HG03039 (cell line): ENCODE results near the gene MOV10L1.

Experiments
- ATAC-seq: cut with Tn5 transposase; IDR thresholded peaks from one replicate; pipeline ENCODE4 v1.9.1; 2021; ENCODE audit warnings: mild to moderate bottlenecking, moderate library complexity; ENCODE audit not compliant: unreplicated experiment

The MOV10L1 gene

DNA sequence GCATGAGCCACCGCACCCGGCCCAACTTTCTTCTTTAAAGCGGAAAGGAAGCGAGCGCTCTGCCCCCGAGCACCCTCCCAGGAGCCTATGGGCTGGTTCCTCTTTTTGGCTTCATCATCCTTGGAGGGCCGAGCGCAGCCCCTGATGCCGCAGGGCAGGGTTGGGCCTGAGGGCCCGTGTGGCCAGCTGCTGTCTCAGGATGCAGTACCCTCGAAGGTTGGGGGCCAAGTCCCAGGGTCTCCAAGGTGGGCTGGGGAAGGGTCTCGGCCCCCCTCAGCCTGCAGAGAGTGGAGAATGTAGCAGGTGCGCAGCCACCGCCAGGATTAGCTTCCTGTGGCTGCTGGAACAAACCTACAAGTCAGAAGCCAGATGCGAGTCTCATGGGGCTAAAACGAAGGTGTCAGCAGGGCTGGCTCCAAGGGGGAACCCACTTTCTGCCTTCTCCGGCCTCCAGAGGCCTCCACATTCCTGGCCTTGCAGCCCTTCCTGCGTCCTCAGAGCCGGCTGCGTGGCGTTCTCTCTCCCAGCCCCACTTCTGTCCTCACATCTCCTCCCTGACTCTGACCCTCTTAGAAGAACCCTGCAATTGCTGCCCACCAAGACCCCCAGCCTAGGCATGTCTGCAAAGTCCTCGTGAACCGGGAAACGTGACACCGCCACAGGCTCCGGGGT, 83.6 kb downstream of the MOV10L1 start:
- ATAC-seq = no peak

DNA sequence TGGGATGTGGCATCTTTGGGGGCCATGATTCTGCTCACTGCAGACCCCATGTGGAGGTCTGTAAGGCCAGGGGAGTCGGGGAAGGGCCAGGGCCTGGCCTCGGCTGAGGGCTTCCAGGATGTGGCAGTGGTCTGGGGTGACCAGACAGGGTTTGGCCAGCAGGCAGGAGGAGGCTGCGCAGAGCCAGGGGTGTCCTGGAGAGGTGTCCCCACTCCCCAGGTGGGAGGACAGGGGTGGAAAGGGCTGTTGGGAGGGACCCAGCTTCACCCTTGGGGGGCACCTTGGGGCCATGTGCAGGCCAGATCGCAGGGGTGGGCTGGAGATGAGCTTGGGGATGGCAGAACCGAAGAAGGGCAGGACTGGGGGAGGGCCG, 84.2 kb downstream of the MOV10L1 start:
- no peak for ATAC-seq

DNA sequence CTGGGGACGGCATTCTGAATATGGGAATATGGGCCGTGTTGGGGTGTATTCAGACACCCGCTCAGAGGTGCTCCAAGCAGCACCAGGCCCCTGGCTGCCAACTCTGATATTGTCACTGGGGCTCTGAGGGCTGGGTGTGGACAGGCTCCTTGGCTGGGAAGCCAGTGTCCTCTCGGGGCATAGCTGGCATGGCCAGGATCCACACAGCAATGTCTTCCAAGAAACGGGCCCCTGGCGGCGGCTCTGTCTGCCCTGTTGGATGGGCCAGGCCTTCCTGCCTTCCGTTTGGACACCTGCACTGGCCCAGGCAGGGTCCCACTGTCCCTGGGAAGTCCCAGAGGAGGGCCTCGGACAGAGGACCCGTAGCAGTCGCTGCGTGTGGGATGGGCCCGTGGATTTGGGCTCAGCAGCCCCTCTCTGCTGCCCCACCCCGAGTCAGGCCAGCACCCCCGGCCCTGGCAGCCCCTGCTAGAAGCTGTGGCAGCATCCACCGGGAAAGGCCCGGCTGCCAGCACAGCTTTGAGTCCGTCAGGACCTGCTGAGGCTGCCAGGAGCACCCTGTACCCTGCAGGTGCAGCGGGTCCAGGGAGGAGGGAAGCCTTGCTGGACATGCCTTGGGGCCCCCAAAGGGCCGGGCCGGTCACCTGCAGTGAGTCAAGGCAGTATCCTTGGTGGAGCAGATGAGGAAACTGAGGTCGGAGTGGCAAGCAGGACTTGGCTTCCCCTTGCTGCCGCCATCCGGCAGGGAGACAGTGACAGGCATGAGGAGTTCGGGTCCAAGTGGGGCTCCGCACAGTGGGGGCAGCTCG, 84.8 kb downstream of the MOV10L1 start:
- ATAC-seq = no peak

DNA sequence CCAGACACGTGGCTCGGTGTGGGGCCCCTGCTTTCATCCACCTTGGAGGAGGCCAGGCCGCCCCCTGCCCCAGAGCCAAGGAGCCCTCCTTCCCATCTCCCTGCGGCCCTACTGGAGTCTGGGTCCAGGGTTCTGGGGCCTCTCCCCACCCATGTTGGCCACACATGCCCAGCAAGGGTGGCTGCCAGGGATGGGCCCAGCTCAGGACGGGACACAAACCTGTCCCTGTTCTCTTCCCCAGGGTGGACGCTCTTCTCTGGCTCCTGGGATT, 85.3 kb downstream of the MOV10L1 start:
- ATAC-seq = no peak

DNA sequence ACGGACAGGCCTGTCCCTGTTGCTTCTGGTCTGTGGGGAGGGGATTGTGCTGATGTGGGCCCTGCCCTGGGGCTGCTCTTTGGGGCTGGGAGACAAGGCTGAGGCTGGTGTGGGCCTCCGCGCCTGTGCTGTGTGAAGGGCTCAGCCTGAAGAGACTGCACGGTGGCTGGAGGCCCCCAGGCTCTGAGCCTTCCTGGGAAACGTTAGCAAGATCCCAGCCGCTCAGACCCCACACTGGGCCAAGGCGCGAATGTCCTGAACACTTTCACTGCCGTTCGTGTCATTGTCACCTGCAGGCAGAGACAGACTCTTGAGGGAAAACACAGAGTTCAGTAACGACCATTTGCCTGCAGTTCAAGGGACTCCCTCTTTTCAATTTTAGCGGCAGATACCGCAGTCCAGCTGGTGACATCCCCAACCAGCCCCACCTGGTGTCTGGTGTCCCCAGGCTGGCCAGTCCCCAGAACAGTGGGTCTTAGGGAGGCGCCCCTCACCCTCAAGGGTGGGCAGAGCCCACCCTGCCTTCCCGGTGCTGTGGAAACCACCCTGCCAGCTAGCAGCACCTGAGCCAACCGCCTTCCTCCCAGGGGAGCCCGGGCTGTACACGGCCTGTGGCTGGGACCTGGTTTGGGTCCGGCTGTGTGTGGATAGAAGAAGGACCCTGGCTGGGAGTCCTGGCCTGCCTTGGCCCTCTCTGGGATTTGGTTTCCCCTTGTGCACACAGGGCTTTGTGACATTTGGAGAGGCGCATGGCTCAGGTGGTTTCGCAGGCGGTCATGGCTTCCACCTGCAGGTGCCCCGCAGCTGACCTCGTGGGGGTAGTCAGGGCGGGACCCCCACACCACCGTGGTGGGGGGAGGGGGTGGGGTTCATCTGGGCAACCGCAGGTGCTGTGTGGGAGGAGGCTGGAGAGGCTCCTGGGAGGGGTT, 86.4 kb downstream of the MOV10L1 start:
- ATAC-seq = no peak

DNA sequence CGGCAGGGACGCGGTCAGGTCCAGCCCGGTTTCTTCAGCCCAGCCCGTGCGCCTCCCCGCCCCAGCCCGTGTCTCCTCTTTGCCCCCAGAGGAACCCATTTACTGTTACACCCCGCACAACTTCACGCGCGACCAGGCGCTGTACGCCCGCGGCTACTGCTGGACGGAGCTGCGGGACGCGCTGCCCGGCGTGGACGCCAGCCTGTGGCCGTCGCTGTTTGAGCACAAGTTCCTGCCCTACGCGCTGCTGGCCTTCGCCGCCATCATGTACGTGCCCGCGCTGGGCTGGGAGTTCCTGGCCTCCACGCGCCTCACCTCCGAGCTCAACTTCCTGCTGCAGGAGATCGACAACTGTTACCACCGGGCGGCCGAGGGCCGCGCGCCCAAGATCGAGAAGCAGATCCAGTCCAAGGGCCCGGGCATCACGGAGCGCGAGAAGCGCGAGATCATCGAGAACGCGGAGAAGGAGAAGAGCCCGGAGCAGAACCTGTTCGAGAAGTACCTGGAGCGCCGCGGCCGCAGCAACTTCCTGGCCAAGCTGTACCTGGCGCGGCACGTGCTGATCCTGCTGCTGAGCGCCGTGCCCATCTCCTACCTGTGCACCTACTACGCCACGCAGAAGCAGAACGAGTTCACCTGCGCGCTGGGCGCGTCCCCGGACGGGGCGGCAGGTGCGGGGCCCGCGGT, 87.2 kb downstream of the MOV10L1 start:
- no peak for ATAC-seq

DNA sequence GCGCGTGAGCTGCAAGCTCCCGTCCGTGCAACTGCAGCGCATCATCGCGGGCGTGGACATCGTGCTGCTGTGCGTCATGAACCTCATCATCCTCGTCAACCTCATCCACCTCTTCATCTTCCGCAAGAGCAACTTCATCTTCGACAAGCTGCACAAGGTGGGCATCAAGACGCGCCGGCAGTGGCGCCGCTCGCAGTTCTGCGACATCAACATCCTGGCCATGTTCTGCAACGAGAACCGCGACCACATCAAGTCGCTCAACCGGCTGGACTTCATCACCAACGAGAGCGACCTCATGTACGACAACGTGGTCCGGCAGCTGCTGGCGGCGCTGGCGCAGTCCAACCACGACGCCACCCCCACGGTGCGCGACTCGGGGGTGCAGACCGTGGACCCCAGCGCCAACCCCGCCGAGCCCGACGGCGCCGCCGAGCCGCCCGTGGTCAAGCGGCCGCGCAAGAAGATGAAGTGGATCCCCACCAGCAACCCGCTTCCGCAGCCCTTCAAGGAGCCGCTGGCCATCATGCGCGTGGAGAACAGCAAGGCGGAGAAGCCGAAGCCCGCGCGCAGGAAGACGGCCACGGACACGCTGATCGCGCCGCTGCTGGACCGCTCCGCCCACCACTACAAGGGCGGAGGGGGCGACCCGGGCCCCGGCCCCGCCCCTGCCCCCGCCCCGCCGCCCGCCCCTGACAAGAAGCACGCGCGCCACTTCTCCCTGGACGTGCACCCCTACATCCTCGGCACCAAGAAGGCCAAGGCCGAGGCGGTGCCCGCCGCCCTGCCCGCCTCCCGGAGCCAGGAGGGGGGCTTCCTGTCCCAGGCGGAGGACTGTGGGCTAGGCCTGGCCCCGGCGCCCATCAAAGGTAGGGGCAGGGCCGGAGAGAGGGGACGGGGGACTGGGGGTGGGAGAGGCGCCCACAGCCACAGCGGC, 88.0 kb downstream of the MOV10L1 start:
- no peak for ATAC-seq

DNA sequence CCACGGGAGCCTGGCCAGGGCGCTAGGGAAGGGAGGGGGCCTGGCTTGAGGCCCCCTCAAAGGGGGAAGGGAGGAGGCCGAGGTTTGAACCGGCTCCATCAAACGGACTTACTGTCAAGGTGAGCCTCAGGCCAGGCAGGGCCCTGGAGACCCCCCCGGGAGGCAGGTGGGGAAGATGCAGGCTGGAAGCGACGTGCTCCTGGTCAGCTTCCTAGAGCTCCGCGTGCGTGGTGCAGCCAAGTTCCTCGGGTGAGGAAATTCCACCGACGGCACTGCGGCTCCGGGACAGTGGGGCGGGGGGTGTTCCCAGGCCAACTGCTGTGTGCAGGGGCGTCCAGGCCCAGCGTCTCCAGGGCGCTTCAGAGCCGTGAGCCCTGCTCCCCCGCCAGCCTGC, 88.7 kb downstream of the MOV10L1 start:
- ATAC-seq = no peak

DNA sequence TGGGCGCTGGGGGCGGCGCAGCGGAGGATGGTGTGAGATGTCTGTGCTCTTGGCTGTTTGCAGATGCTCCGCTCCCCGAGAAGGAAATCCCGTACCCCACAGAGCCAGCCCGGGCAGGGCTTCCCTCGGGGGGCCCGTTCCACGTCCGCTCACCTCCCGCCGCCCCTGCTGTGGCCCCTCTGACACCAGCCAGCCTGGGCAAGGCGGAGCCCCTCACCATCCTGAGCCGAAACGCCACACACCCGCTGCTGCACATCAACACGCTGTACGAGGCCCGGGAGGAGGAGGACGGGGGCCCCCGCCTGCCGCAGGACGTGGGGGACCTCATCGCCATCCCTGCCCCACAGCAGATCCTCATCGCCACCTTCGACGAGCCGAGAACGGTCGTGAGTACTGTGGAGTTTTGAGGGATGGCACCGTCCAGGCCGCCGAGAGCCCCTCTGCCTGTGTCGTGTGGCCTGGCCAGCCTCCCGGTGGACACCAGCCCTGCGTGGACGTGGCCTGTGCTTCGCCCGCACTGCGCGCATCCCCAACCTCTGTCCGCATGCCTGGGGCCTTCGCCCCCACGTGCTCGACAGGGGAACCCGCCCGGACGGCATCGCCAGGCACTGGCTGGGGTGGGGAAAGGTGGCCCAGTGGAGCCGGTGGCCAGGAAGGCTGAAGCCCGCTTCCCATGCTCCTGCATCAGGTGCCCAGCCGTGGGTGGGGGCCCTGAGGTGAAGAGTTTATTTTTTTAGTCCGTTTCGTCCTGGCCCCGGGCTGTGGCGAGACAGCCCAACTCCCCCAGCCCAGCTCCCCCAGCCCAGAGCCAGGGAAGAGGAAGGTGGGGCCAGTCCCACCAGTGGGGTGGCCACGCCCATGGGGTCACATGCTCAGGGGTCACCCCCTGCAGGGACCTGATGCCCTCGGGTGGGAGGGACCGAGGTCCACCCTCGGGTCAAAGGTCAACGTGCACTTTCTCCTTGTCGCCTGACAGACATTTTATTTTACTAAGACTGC, 89.4 kb downstream of the MOV10L1 start:
- ATAC-seq = no peak

DNA sequence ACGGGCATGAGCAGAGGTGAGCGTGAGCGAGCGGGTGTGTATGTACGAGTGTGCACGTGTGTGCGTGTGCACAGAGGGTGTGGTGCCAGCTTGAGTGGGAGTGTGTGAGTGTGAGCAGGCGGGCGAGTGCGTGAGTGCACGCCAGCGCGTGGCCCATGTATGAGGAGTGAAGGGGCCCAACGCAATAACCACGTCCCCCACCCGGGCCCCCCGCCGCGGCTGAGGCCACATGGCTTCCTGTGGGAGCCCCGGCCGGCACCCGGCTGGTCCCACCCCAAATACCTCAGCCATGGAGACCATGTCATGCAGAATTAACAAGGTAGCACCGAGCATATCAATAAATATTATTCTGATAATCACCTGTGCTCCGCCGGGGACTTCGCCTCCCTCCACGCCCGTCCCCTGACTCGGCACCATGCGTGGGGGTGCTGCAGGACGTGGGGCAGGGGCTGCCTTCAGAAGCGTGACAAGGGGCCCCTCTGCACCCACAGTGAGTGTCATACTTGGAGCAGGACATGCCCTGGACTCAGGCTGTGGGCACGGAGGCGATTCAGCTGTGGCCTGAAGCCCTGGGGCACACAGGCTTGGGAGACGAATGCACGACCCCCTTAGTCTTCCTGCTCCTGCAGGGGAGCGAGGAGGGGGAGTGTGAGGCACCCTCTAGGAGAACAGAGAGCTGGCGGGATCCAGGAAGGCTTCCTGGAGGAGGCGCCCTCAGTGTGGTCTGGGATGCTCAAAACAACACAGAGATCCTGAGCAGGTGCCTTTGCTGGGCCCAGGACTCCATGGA, 90.3 kb downstream of the MOV10L1 start:
- ATAC-seq = no peak

DNA sequence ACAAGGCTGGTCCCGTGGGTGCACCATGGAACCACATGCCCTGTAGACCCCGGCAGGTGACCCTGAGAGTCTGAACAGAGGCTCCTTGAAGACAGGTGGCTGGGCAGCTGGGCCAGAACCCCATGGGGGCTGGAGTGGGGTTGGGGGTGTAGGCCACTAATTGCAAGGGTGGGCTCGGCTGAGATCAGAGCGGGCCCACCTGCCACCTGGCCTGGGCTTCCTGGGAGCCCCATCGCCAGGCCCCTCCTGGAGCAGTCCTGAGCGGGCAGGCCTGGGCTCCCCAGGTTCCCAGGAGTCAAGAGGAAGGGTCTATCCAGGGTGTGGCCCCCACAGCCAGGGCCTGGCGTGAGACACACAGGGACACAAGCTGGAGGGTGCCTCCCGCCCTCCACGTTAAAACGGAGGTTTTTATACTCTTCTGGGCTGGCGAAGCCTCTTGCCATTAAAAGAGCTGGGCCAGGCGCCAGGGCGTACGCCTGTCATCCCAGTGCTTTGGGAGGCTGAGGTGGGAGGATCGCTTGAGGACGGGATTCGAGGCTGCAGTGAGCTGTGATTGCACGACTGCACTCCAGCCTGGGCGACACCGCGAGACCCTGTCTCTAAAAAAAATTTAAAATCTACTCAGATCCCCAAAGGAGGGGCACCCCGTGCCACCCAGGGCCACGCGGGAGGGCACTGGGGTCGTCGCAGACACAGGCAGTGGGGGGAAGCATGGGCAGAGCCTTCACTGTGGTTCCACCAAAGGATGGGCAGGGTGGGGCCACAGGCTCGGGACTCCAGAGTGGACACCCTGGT, 91.1 kb downstream of the MOV10L1 start:
- no peak for ATAC-seq

DNA sequence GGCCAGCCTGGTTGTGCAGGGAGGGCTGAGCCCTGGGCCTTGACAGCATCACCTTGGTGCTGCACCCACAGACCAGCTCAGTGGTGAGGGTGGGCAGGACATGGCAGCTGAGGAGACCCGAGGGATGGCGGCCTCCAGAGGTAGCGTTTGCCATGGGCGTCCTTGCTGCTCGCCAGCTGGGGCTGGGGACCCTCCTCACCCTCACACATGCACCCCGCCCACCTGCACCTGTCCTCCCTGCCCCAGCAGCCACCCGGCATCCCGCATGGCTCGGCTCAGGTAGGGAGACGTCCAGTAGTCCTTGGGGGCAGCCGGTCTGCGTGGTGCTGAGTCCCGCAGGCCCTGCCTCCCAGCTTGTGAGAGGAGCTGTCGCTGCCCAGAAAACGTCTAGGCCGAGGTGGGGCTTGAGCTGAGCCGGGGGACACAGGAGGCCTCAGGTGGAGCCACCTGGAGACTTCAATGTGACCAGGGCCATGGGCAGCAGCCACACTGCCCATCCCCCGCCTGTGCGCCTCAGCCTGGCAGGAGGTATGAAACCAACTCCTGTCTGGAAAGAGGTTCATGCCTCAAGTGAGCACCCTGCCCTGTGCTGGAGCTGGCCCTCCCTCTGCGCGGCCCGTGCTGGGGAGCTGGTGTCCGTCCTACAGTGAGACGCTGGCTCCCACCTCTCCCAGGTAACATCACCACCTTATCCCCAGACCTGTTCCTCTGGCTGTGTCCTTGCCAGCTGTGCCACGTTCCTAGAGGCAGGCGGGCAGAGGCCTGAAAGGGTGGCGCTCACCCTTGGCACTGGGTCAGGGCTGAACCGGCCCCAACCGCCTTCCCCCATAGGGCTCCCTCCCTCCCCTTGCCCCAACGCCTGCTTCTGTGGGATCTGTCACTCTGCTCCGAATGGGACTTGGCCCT, 92.6 kb downstream of the MOV10L1 start:
- ATAC-seq = no peak

DNA sequence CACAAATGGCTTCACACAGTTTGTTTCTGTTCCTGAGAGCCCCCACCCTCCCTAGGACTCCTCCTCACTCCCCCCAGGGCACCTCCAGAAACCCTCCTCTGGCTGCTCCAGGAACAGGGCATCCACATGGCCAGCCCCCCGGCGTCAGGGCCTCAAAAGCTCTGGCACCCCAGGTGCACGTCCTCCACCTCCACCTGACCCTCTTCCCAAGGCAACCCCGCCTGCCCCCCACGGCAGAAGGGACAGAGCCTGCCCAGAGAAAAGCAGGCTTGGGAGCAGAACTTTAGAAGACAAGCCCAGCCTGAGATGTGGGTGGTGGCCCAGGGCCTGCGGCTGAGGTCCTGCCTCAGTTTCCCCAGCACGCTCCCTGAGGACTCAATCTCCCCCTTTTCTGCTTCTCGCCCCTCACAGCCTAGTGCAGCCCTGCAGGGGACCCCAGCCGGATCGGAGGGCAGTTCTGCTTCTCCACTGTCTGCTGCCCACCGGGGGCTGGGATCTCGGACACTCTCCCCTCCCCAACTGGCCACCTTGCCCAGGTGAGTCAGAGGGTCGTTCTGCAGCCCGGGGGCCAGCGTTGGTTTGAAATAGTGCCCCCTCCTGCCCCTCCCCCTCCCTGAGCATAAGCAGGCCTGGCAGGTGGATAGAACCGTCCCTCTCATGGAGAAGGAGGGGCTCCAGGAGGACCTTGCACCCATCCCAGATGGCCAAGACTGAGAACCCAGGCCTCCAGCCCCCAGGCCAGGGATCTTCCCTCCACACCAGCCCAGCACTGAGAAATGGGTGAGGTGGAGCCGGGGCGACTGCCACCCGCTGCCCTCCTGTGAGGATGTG, 93.5 kb downstream of the MOV10L1 start:
- ATAC-seq = no peak

DNA sequence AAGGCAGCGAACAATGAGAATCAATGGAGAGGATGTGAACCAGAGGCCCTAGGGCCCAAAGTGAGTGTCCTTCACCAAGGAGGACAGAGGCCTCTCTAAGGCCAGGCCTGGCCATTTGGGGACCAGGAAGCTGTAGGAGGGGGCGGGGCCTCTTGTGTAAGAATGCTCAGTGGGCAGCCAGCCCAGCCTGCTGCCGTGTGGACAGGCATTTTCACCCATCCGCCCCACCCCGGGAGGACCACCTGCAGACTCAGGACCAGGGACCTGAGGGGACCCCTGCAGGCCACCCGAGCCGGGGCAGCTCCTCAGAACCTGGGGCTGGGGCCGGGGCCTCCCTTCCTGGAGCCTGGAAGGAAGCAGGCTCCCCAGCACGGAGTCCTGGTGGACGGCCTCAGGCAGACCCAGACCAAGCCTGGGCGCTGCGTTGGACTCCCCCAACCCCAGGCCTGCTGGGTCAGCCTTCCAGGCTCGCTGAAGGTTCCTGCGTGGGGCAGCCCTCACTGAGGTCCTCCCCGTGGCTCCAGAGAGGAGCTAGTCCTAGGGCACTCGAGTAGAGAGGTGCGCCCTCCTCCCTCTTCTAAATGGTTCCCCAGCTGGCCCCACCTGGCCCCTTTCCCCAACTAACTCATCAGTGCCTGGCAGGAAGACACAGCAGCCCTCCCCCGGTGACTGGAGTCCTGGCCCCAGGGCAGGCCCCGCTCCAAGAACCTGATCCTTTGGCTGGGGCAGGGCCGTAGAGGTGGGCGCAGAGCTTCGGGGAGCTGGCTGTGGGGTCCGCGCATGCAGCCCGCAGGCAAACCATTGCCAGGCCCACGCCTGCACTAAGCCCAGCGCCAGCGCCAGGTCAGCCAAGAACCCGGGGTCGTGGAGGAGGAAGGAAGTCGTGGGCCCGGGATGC, 94.4 kb downstream of the MOV10L1 start:
- no peak for ATAC-seq
